AG09309 (cell line): ENCODE data around the gene PRKAR1B.

ENCODE experiments used
- DNase-seq: peaks from one replicate; pipeline ENCODE4 v3.0.0-alpha.2; 2010; ENCODE audit warnings: low read depth
- H3K4me3 ChIP-seq: 2 replicates; pipeline ENCODE4 v1.5.1; 2011; ENCODE audit warnings: mild to moderate bottlenecking, low read depth, low read length, moderate library complexity; ENCODE audit not compliant: control insufficient read depth
- CTCF ChIP-seq: IDR thresholded peaks from 2 replicates; pipeline ENCODE4 v1.5.1; 2011; ENCODE audit warnings: mild to moderate bottlenecking, low read depth, low read length, inconsistent platforms; ENCODE audit not compliant: insufficient read depth, control insufficient read depth; ENCODE audit errors: missing control alignments

The PRKAR1B gene

GRCh38 chr7:707296-708000 is 19.6 kb downstream of the PRKAR1B start:
- no peak for DNase-seq
- no peak overlapping the region for H3K4me3 ChIP-seq
- TF ChIP-seq CTCF: no peak

- no peak for TF ChIP-seq CTCF
- no peak overlapping the region for H3K4me3 ChIP-seq
- no peak for DNase-seq
Observed at GRCh38 chr7:706721-707120, 20.4 kb downstream of the PRKAR1B start.

- H3K4me3 ChIP-seq: no peak overlapping the region
- no peak for DNase-seq
- TF ChIP-seq CTCF: no peak
Observed at GRCh38 chr7:703049-703448, 24.0 kb downstream of the PRKAR1B start.

- no peak for DNase-seq
- TF ChIP-seq CTCF: no peak
- no peak overlapping the region for H3K4me3 ChIP-seq
Observed at GRCh38 chr7:701086-701671, 25.9 kb downstream of the PRKAR1B start.

- no peak for DNase-seq
- H3K4me3 ChIP-seq: no peak overlapping the region
- TF ChIP-seq CTCF: no peak
Observed at GRCh38 chr7:699476-700170, 27.5 kb downstream of the PRKAR1B start.

- no peak overlapping the region for H3K4me3 ChIP-seq
- no peak for DNase-seq
- no peak for TF ChIP-seq CTCF
Observed at GRCh38 chr7:698515-699475, 28.3 kb downstream of the PRKAR1B start.
